Keratinocyte (primary cell): ENCODE results near the gene ATP4A.

Experiments used
- EZH2 ChIP-seq: IDR thresholded peaks from one replicate; pipeline ENCODE4 v1.6.1; 2012; ENCODE audit warnings: inconsistent platforms, mild to moderate bottlenecking, low read length, moderate library complexity
- TF ChIP-seq, protein P1 (sequence below), 3 experiments: IDR thresholded peaks in 1 of 3; conservative IDR thresholded peaks in 1 of 3; optimal IDR thresholded peaks in 1 of 3; 2 replicates in 2 of 3; 3 replicates in 1 of 3; pipeline versions ENCODE3 to v1.5.1; 2011; ENCODE audit warnings: low read length in 3 of 3, mild to moderate bottlenecking in 3 of 3, moderate library complexity in 2 of 3, control low read depth in 1 of 3, inconsistent platforms in 1 of 3; ENCODE audit not compliant: insufficient read depth in 2 of 3; ENCODE audit errors: extremely low read depth in 1 of 3

GRCh38 chr19:35556846-35557538, 6.5 kb downstream of the ATP4A start:
- no peak for TF ChIP-seq EZH2
- TF ChIP-seq, protein P1, sequence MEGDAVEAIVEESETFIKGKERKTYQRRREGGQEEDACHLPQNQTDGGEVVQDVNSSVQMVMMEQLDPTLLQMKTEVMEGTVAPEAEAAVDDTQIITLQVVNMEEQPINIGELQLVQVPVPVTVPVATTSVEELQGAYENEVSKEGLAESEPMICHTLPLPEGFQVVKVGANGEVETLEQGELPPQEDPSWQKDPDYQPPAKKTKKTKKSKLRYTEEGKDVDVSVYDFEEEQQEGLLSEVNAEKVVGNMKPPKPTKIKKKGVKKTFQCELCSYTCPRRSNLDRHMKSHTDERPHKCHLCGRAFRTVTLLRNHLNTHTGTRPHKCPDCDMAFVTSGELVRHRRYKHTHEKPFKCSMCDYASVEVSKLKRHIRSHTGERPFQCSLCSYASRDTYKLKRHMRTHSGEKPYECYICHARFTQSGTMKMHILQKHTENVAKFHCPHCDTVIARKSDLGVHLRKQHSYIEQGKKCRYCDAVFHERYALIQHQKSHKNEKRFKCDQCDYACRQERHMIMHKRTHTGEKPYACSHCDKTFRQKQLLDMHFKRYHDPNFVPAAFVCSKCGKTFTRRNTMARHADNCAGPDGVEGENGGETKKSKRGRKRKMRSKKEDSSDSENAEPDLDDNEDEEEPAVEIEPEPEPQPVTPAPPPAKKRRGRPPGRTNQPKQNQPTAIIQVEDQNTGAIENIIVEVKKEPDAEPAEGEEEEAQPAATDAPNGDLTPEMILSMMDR (optimal IDR thresholded peaks at IDR 0.05 in 1 of 3, IDR thresholded peaks at IDR 0.05 in 1 of 3, conservative IDR thresholded peaks at IDR 0.05 in 1 of 3; ENCODE audit: extremely low read depth in 1 of 3, insufficient read depth in 2 of 3, low read length in 3 of 3), result no peak
